ENCODE results near the gene TPM1.

The TPM1 gene

DNA sequence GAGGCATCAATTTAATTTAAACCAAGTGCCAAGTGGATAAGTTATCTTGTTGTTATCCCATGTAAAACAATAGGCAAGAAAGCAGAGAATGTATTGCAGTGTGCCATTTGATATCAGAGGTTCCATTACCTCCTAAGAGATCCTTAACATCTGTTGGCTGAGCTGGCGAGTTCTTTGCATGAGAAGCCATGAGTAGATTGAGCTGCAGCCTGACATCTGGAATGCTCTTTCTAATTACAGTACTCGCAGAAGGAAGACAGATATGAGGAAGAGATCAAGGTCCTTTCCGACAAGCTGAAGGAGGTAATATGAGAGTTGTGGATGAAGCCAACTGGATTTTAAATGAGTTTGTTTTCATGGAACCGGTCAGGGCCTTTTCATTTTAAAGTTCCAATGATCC, 19.4 kb downstream of the TPM1 start:
- no peak overlapping the region for H3K4me3 ChIP-seq
- no peak for TF ChIP-seq Cebpa-rat (IDR thresholded peaks at IDR 0.05)
- H3K9me3 ChIP-seq = no peaks in the 10 kb centered on the region
- H3K4me2 ChIP-seq = no peak overlapping the region
- H3K4me1 ChIP-seq = peaks cover 24% of the 10 kb centered on the region
- H3K9ac ChIP-seq = no peak overlapping the region
- no peak overlapping the region for H3K27ac ChIP-seq
- H3K36me3 ChIP-seq = peaks cover 47% of the 10 kb centered on the region
- H4K20me1 ChIP-seq = no peaks in the 10 kb centered on the region
- no peaks in the 10 kb centered on the region for H3K27me3 ChIP-seq

- Histone ChIP-seq H4K20me1 (no peaks in the 10 kb centered on the region), H3K4me3 (no peak overlapping the region), H3K9ac (no peak overlapping the region), H3K36me3 (peaks cover 36% of the 10 kb centered on the region), H3K4me1 (peaks cover 28% of the 10 kb centered on the region), H3K27ac (no peak overlapping the region), H3K4me2 (0 out of 2 replicates have a peak overlapping the region, but pooled peaks have one; percentile 0), H3K27me3 (no peaks in the 10 kb centered on the region), H3K9me3 (no peaks in the 10 kb centered on the region)
- TF ChIP-seq Cebpa-rat (IDR thresholded peaks at IDR 0.05) = no peak
These were observed 20.7 kb downstream of the TPM1 start for GRCh38 chr15:63063164-63063756.

GRCh38 chr15:63063877-63064409, 21.4 kb downstream of the TPM1 start:
- TF ChIP-seq Cebpa-rat (IDR thresholded peaks at IDR 0.05) = no peak
- H3K9ac ChIP-seq = no peak overlapping the region
- peaks cover 32% of the 10 kb centered on the region for H3K36me3 ChIP-seq
- no peaks in the 10 kb centered on the region for H3K9me3 ChIP-seq
- peaks cover 31% of the 10 kb centered on the region for H3K4me1 ChIP-seq
- no peak overlapping the region for H3K27ac ChIP-seq
- H3K4me2 ChIP-seq = no peak overlapping the region
- no peak overlapping the region for H3K4me3 ChIP-seq
- H4K20me1 ChIP-seq = no peaks in the 10 kb centered on the region
- H3K27me3 ChIP-seq = no peaks in the 10 kb centered on the region

GRCh38 chr15:63065262-63066221, 23.0 kb downstream of the TPM1 start:
- Histone ChIP-seq H3K27me3 (no peaks in the 10 kb centered on the region), H3K9me3 (no peaks in the 10 kb centered on the region), H3K4me1 (peaks cover 31% of the 10 kb centered on the region), H3K4me2 (peak overlapping the region; percentile 16; the same call in 1 of the 2 replicates), H3K9ac (no peak overlapping the region), H3K27ac (no peak overlapping the region), H4K20me1 (no peaks in the 10 kb centered on the region), H3K4me3 (no peak overlapping the region), H3K36me3 (peaks cover 18% of the 10 kb centered on the region)
- TF ChIP-seq Cebpa-rat (IDR thresholded peaks at IDR 0.05) = no peak

GRCh38 chr15:63066272-63066671, 23.7 kb downstream of the TPM1 start:
- Histone ChIP-seq H3K9ac (no peak overlapping the region), H3K27ac (no peak overlapping the region), H3K4me1 (peaks cover 31% of the 10 kb centered on the region), H3K27me3 (no peaks in the 10 kb centered on the region), H4K20me1 (no peaks in the 10 kb centered on the region), H3K36me3 (peaks cover 11% of the 10 kb centered on the region), H3K9me3 (no peaks in the 10 kb centered on the region), H3K4me3 (no peak overlapping the region), H3K4me2 (no peak overlapping the region)
- TF ChIP-seq Cebpa-rat (IDR thresholded peaks at IDR 0.05) = no peak

GRCh38 chr15:63067306-63067705, 24.8 kb downstream of the TPM1 start:
- Histone ChIP-seq H3K4me3 (no peak overlapping the region), H3K36me3 (peaks cover under 1% of the 10 kb centered on the region; the same call in 1 of the 2 replicates)

DNA sequence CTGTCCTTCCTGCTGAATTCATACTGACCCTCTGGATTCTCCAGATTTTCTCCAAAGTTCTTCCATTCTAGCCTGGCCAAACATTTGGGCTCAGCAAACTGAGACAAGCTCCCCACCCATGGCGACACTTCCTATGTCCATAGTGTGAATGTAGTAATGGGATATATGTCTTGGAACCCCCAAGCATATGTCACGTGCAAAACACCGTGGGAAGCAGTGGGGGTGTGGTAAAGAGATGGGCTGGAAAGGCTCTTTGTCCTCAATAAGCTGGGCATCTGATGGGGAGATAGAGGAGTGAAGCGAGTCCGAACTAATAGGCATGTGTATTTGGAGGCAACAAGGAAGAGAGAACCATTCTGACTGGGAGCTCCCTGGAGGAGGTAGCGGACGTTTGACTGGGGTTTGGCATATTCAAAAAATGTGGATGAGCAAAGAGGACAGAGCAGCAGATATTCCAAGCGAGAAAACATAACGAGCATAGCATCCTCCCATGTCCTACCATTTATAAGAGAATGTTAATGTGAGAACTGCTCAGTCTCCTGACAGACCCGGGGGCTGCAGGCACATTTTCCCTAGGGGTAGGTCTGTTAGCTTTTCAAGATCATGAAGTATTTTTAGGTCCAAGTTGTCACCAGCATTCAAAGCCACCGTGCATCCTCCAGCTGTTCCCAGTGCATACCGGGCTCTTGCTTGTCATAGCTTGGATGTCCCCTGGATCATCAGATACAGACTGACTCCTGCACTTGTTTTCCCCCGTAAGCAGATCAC, 25.6 kb downstream of the TPM1 start:
- Histone ChIP-seq H3K4me2 (0 out of 2 replicates have a peak overlapping the region, but pooled peaks have one; percentile 8), H3K4me3 (no peak overlapping the region), H3K27me3 (no peaks in the 10 kb centered on the region), H3K9me3 (no peaks in the 10 kb centered on the region), H3K36me3 (no peaks in the 10 kb centered on the region), H3K4me1 (peaks cover 22% of the 10 kb centered on the region), H3K9ac (no peak overlapping the region), H3K27ac (no peak overlapping the region), H4K20me1 (no peaks in the 10 kb centered on the region)
- TF ChIP-seq Cebpa-rat (IDR thresholded peaks at IDR 0.05) = no peak

More at GRCh38 chr15:63067306-63067705, 24.8 kb downstream of the TPM1 start:
- no peaks in the 10 kb centered on the region for H3K9me3 ChIP-seq
- TF ChIP-seq Cebpa-rat (IDR thresholded peaks at IDR 0.05) = no peak
- no peak overlapping the region for H3K4me2 ChIP-seq
- H3K9ac ChIP-seq = no peak overlapping the region
- H3K4me1 ChIP-seq = peaks cover 31% of the 10 kb centered on the region
- no peak overlapping the region for H3K27ac ChIP-seq
- H3K27me3 ChIP-seq = no peaks in the 10 kb centered on the region
- no peaks in the 10 kb centered on the region for H4K20me1 ChIP-seq

GRCh38 chr15:63069616-63070090, 27.1 kb downstream of the TPM1 start:
- Histone ChIP-seq H3K9me3 (no peaks in the 10 kb centered on the region), H3K4me1 (peaks cover 18% of the 10 kb centered on the region), H3K27ac (no peak overlapping the region), H3K36me3 (no peaks in the 10 kb centered on the region), H3K4me2 (no peak overlapping the region), H3K9ac (no peak overlapping the region), H3K27me3 (no peaks in the 10 kb centered on the region), H4K20me1 (no peaks in the 10 kb centered on the region), H3K4me3 (no peak overlapping the region)
- no peak for TF ChIP-seq Cebpa-rat (IDR thresholded peaks at IDR 0.05)

DNA sequence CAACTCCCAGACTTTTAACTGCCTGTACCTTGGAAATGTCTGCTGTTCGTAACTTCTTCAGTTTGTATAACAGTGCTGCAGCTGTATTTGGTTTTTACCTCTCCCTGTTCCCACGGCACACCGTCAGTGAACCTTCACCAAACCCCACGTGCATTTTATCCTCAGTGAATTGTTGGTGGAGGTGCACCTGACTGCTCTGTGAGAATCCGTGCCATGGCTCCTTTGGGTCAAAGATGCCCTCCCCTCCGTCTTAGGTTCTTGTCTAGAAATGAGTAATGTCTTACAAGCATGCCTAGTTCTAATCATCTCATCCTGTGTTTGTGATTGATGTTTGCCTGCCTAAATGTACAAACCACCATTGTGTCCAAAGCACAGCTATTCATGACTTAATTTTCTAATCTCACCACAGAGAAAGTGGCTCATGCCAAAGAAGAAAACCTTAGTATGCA, 28.2 kb downstream of the TPM1 start:
- no peaks in the 10 kb centered on the region for H3K9me3 ChIP-seq
- no peak overlapping the region for H3K4me2 ChIP-seq
- no peak for TF ChIP-seq Cebpa-rat (IDR thresholded peaks at IDR 0.05)
- no peak overlapping the region for H3K9ac ChIP-seq
- H3K4me3 ChIP-seq = no peak overlapping the region
- no peak overlapping the region for H3K27ac ChIP-seq
- H3K4me1 ChIP-seq = peaks cover 7% of the 10 kb centered on the region; the same call in 1 of the 2 replicates
- H4K20me1 ChIP-seq = no peaks in the 10 kb centered on the region
- no peaks in the 10 kb centered on the region for H3K27me3 ChIP-seq
- no peaks in the 10 kb centered on the region for H3K36me3 ChIP-seq
